Measurements from ENCODE around the gene SH3BP4.

Gene SH3BP4

DNA sequence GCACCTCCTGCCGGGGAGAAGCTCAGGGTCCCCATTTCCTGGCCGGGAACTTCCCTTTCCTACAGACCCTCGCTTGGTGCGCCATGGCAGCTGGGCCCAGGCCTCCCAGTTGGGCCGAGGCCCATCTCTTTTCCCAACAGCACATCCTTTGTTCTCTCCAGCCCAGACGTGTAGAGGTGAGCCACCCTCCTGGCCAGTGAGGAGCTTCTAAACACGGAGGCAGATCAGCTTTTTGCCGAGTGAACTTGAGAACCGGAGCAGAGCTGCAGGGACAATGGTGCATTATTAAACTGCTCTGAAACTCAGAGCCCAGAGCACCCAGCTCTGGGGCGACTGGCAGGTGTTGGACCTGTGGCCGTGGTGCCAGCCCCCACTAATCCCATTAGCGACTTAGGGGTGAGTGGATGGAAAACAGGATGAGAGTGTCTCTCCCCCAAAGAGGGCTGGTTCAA, 25.4 kb downstream of the SH3BP4 start:
- TF ChIP-seq, protein P1, sequence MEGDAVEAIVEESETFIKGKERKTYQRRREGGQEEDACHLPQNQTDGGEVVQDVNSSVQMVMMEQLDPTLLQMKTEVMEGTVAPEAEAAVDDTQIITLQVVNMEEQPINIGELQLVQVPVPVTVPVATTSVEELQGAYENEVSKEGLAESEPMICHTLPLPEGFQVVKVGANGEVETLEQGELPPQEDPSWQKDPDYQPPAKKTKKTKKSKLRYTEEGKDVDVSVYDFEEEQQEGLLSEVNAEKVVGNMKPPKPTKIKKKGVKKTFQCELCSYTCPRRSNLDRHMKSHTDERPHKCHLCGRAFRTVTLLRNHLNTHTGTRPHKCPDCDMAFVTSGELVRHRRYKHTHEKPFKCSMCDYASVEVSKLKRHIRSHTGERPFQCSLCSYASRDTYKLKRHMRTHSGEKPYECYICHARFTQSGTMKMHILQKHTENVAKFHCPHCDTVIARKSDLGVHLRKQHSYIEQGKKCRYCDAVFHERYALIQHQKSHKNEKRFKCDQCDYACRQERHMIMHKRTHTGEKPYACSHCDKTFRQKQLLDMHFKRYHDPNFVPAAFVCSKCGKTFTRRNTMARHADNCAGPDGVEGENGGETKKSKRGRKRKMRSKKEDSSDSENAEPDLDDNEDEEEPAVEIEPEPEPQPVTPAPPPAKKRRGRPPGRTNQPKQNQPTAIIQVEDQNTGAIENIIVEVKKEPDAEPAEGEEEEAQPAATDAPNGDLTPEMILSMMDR (IDR thresholded peaks at IDR 0.05; ENCODE audit: control insufficient read depth, extremely low read depth, insufficient read depth): no peak
- H3K4me3 ChIP-seq (ENCODE audit: low read depth, low read length): no peak overlapping the region
- DNase-seq (ENCODE audit: low read depth): no peak

DNA sequence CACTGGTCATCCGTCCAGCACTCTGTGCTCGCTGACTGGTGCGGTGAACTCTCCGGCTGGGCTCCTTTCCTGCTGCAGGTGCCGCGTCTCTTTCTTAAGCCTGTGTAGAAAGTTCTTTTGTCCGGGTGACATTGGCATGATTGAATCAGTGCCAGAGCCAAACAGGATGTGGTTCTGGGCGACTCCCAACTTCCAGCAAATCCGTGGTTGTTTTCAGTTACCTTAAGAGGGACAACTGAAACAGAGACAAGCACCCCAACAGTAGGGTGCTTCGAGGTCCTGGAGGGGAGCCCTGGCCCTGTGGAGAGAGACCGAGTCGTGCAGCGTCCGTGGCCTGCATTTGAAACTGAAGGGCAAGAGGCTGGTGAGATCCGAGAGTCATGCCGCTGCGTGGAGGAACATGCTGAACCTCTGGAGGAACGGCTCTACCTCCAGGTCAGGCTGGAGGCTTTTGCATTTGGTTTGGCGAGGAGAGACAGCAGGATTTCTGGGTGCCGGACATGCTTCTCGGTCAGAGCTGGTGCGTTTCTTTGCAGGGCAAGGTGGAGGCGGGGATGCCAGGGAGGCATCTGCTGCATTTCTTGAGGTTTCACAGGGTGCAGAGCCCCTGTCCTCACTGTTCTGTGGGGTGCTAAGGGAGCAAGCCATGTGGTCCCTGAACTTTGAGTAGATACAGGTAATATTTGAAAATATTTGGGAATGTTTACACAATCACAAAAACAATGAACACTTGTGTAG, 26.8 kb downstream of the SH3BP4 start:
- TF ChIP-seq, protein P1 (IDR thresholded peaks at IDR 0.05; ENCODE audit: control insufficient read depth, extremely low read depth, insufficient read depth): no peak
- H3K4me3 ChIP-seq (ENCODE audit: low read depth, low read length): peak overlapping the region; percentile 42
- no peak for DNase-seq (ENCODE audit: low read depth)

DNA sequence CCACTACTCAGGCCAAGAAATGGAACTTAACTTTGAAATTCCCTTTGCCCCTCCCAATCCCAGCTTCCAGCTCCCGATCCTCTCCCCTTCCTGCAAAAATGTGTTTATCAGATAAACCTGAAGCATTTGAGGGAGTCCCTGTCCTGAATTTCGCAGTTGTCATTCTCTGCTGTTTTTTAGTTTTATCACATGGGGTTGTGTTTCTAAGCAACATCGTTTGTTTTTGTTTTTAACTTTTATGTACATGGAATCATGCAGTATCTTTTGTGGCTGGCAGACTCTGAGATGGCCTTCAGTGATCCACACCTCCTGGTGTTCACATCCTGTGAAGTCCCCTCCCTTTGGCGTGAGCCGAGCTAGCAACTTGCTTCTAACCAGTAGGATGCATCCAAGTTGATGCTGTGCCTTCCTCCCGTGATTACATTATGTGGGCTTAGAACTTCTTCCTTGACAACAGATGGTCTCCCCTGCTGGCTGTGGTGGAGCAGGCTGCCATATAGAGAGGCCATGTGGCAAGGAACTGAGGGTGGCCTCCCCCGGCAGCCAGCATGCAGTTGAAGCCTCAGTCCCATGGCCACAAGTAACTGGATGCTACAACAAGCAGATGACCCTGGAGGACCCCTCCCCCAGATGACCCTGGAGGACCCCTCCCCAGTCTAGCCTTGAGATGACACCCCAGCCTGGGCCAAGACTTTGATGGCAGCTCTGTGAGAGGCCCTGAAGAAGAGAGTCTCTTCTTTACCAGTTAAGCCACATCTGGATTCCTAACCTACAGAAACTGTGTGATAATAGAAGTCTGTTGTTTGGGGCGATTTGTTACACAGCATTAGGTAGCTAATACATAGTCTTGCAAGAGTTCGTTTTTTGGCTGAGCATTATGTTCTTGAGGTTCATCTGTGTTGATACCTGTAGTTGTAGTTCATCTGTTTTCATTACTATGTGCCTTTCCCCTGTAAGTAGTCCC, 27.7 kb downstream of the SH3BP4 start:
- TF ChIP-seq, protein P1 (IDR thresholded peaks at IDR 0.05; ENCODE audit: control insufficient read depth, extremely low read depth, insufficient read depth): no peak
- H3K4me3 ChIP-seq (ENCODE audit: low read depth, low read length): peak overlapping the region; percentile 42
- DNase-seq (ENCODE audit: low read depth): no peak

DNA sequence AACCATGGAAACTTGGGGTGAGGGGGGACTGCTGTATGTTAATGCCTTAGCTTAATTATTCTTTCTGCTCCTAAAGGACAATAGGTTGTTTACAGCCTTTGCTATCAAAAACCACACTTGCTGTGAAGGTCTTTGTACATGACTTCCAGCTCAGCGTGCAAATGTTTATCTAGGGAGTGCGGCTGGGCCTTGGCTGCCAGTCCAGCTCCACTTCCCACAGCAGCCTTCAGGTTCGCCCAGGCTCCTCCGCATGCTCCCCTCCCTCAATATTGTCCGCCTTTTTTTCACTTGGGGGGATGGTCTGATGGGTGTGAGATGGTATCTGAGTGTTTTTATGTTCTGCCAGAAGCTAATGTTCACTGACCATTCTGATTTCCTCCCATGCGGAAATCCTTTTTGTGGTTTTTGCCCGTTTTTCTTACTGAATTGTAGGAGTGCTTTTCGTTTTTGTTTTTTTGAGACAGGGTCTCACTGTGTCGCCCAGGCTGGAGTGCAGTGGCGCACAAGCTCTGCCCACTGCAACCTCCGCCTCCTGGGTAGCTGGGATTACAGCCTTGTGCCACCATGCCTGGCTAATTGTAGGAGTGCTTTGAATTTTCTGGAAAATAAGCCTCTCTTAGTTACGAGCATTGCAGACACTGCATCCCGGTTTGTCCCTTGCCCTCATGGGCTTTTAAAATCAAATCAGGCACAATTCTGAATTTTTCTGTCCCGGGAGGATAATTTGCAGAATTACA, 28.8 kb downstream of the SH3BP4 start:
- DNase-seq (ENCODE audit: low read depth): no peak
- TF ChIP-seq, protein P1 (IDR thresholded peaks at IDR 0.05; ENCODE audit: control insufficient read depth, extremely low read depth, insufficient read depth): no peak
- peak overlapping the region; percentile 28 for H3K4me3 ChIP-seq (ENCODE audit: low read depth, low read length)

DNA sequence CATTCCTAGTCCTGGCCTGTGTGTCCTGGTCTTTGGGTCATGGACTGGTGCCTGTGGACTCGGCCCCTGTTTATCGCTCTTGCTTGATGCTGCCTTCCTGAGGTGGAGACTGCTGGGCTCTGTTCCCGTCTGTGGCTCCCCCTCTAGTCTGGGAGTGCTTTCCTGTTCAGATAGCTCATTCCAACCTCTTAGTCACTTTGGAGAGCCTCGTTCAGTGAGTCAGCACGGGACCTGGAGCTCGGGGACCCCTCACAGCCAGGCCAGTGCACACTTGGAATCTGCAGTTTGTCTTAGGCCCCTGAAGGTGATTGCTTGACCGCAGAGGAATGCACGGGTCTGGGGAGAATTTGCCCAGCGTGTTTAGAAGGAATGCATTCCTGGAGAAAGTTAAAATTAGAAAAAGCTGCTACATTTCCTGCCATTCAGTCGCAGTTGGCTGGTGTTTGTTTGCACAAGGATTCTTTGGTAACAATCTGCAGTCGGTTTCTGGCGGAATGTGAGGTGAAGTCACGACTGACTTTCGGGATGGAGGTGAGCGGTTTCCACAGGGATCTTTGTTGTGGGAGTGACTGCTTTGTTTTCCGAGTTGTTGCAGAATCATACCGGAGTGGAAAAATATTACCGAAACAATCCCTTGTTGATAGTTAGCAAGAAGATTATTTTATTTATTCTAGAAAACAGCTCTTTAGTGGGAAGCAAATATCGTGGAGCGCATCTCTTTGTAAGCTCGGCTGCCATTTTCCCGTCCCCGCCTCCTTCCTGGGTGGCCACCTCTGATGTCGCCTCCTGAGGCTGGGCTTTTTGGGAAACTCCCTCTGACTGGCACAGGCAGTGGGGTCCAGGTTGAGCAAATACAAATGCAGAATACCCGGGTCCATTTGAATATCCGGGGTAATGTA, 29.6 kb downstream of the SH3BP4 start:
- DNase-seq (ENCODE audit: low read depth): no peak
- H3K4me3 ChIP-seq (ENCODE audit: low read depth, low read length): peak overlapping the region; percentile 28
- TF ChIP-seq, protein P1 (IDR thresholded peaks at IDR 0.05; ENCODE audit: control insufficient read depth, extremely low read depth, insufficient read depth): no peak

All from LNCaP clone FGC (cell line).